Peyer's patch (tissue), 4 donors: ENCODE data around the gene SMAD5.
A peak's percentile ranks its signal among the peaks of the same experiment; 100 is the strongest.

ENCODE experiments used
- CTCF ChIP-seq, 6 experiments: fragments of 450-650 bp in 4 of 6; fragments of 200-600 bp in 2 of 6; sonication (generic) in 1 of 6; IDR thresholded peaks; one replicate each; pipeline ENCODE4 v1.5.1; 2017 to 2019; ENCODE audit warnings: antibody characterized with exemption in 6 of 6, mild to moderate bottlenecking in 3 of 6, moderate library complexity in 1 of 6
- POLR2A ChIP-seq, 2 donors: fragments of 450-650 bp; IDR thresholded peaks; one replicate each; pipeline ENCODE4 v1.5.1; 2017; ENCODE audit warnings: antibody characterized with exemption in 2 of 2, mild to moderate bottlenecking in 2 of 2, moderate library complexity in 2 of 2

- TF ChIP-seq CTCF (IDR thresholded peaks at IDR 0.05): peak in 1 of 6 experiments; percentile 12
- no peak for TF ChIP-seq POLR2A (IDR thresholded peaks at IDR 0.05)
These were observed 59.4 kb downstream of the SMAD5 start for GRCh38 chr5:136192015-136192525.
